HUES6 (cell line): ENCODE data around the gene CTSL.
"Not testable (repeated sequence)": the region's sequence is repeated elsewhere in the genome, so short reads cannot be mapped to it uniquely, and the experiment has no call there.

Experiments used
- H3K27ac ChIP-seq: 2 replicates; pipeline ENCODE4 v1.7.0; 2013; ENCODE audit warnings: low read depth, mild to moderate bottlenecking, low read length, inconsistent platforms
- H3K27me3 ChIP-seq: 2 replicates; pipeline ENCODE4 v1.6.1; 2013; ENCODE audit warnings: low read length; ENCODE audit not compliant: control insufficient read depth, insufficient read depth
- H3K36me3 ChIP-seq: 2 replicates; pipeline ENCODE4 v1.6.1; 2013; ENCODE audit warnings: low read length; ENCODE audit not compliant: control insufficient read depth, insufficient read depth
- H3K4me1 ChIP-seq: 2 replicates; pipeline ENCODE4 v1.6.1; 2013; ENCODE audit warnings: low read length; ENCODE audit not compliant: control insufficient read depth, insufficient read depth
- H3K4me3 ChIP-seq: 2 replicates; pipeline ENCODE4 v1.5.1; 2013; ENCODE audit warnings: low read depth, low read length
- H3K9ac ChIP-seq: one replicate; pipeline ENCODE4 v1.6.1; 2013; ENCODE audit warnings: mild to moderate bottlenecking, low read length
- H3K9me3 ChIP-seq: 2 replicates; pipeline ENCODE4 v1.6.1; 2013; ENCODE audit warnings: low read depth, low read length; ENCODE audit not compliant: control insufficient read depth, insufficient read depth

CTSL gene

GRCh38 chr9:87759980-87760379, 34.1 kb downstream of the CTSL start:
- H3K36me3 ChIP-seq, H3K4me3 ChIP-seq, H3K4me1 ChIP-seq, H3K27me3 ChIP-seq, H3K27ac ChIP-seq, H3K9me3 ChIP-seq, H3K9ac ChIP-seq: not testable (repeated sequence)

GRCh38 chr9:87760529-87760928, 34.6 kb downstream of the CTSL start:
- H3K4me3 ChIP-seq = no peak overlapping the region
- H3K9me3 ChIP-seq = peaks cover 5% of the 10 kb centered on the region
- H3K36me3 ChIP-seq = no peaks in the 10 kb centered on the region
- H3K27me3 ChIP-seq = no peaks in the 10 kb centered on the region
- H3K9ac ChIP-seq = no peak overlapping the region
- no peak overlapping the region for H3K27ac ChIP-seq
- no peaks in the 10 kb centered on the region; the same call in 1 of the 2 replicates for H3K4me1 ChIP-seq

GRCh38 chr9:87763286-87763685, 37.4 kb downstream of the CTSL start:
- Histone ChIP-seq H3K36me3 (no peaks in the 10 kb centered on the region), H3K4me1 (no peaks in the 10 kb centered on the region; the same call in 1 of the 2 replicates), H3K27me3 (no peaks in the 10 kb centered on the region), H3K9me3 (peaks cover 5% of the 10 kb centered on the region), H3K27ac (no peak overlapping the region), H3K4me3 (no peak overlapping the region), H3K9ac (no peak overlapping the region)

GRCh38 chr9:87765521-87765920, 39.6 kb downstream of the CTSL start:
- no peak overlapping the region for H3K4me3 ChIP-seq
- H3K9me3 ChIP-seq = peaks cover 1% of the 10 kb centered on the region
- peaks cover under 1% of the 10 kb centered on the region; the same call in 1 of the 2 replicates for H3K4me1 ChIP-seq

GRCh38 chr9:87766697-87767096, 40.8 kb downstream of the CTSL start:
- Histone ChIP-seq H3K36me3 (no peaks in the 10 kb centered on the region), H3K27ac (no peak overlapping the region), H3K27me3 (no peaks in the 10 kb centered on the region), H3K9ac (no peak overlapping the region), H3K9me3 (no peaks in the 10 kb centered on the region), H3K4me1 (peaks cover 8% of the 10 kb centered on the region; the same call in 1 of the 2 replicates), H3K4me3 (no peak overlapping the region)

More at GRCh38 chr9:87765521-87765920, 39.6 kb downstream of the CTSL start:
- no peak overlapping the region for H3K27ac ChIP-seq
- H3K27me3 ChIP-seq = no peaks in the 10 kb centered on the region
- no peak overlapping the region for H3K9ac ChIP-seq
- no peaks in the 10 kb centered on the region for H3K36me3 ChIP-seq

- Histone ChIP-seq H3K4me1 (peaks cover 8% of the 10 kb centered on the region; the same call in 1 of the 2 replicates), H3K4me3 (no peak overlapping the region), H3K27ac (no peak overlapping the region), H3K9me3 (no peaks in the 10 kb centered on the region), H3K36me3 (no peaks in the 10 kb centered on the region), H3K27me3 (no peaks in the 10 kb centered on the region), H3K9ac (no peak overlapping the region)
These were observed 44.8 kb downstream of the CTSL start for GRCh38 chr9:87770616-87771315.

- Histone ChIP-seq H3K36me3 (no peaks in the 10 kb centered on the region), H3K27ac (no peak overlapping the region), H3K4me3 (no peak overlapping the region)
These were observed 45.5 kb downstream of the CTSL start for GRCh38 chr9:87771316-87772006.

GRCh38 chr9:87776481-87777379, 50.8 kb downstream of the CTSL start:
- H3K27ac ChIP-seq = no peak overlapping the region

More at GRCh38 chr9:87771316-87772006, 45.5 kb downstream of the CTSL start:
- Histone ChIP-seq H3K4me1 (peaks cover 8% of the 10 kb centered on the region; the same call in 1 of the 2 replicates), H3K9ac (no peak overlapping the region), H3K27me3 (no peaks in the 10 kb centered on the region), H3K9me3 (no peaks in the 10 kb centered on the region)

GRCh38 chr9:87778996-87779395, 53.1 kb downstream of the CTSL start:
- Histone ChIP-seq H3K4me1 (no peaks in the 10 kb centered on the region), H3K27ac (no peak overlapping the region), H3K4me3 (no peak overlapping the region), H3K36me3 (no peaks in the 10 kb centered on the region), H3K9me3 (peaks cover 13% of the 10 kb centered on the region), H3K9ac (no peak overlapping the region), H3K27me3 (no peaks in the 10 kb centered on the region)

More at GRCh38 chr9:87776481-87777379, 50.8 kb downstream of the CTSL start:
- Histone ChIP-seq H3K4me3 (no peak overlapping the region), H3K4me1 (no peaks in the 10 kb centered on the region), H3K36me3 (no peaks in the 10 kb centered on the region), H3K27me3 (no peaks in the 10 kb centered on the region), H3K9me3 (peaks cover 13% of the 10 kb centered on the region), H3K9ac (no peak overlapping the region)
